Measurements from ENCODE around the gene GUCD1. TPM values are rescaled to one million over a fixed set of nuclear protein-coding genes. Genes with fewer than 3 reads are reported as not detected.
A peak's percentile ranks its signal among the peaks of the same experiment; 100 is the strongest.

The GUCD1 gene
- total RNA-seq, 2 donors from 2014 or later: 58.4 to 96.3 TPM

DNA sequence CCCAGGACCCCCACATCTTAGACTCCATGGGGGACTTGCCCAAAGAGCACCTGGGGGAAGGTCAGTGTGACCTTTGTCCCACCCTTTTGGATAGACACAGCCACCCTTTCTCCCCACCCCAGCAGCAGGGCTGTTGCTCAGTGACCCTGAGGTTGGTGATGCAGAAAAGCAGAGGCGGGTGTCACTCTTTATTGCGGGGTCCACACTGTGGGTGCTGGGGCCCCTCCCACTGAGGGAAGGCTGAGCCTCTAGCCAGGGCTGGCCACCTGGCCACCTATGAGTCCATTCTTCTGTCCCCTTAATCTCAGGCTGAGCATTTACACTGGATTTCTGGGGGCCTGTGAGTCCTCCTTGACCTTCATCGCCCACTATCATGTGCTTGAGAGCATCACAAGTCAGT, 30.5 kb upstream of the GUCD1 start:
- Mint-ChIP-seq H3K27ac (no peak overlapping the region), H3K36me3 (ENCODE audit: low read depth) (no peaks in the 10 kb centered on the region), H3K4me1 (no peaks in the 10 kb centered on the region), H3K4me3 (no peak overlapping the region), H3K27me3 (no peaks in the 10 kb centered on the region)
- DNase-seq (no peak), ATAC-seq (no peak)
- H3K9me3 ChIP-seq (ENCODE audit: control insufficient read depth, low read length, poor library complexity, severe bottlenecking): no peaks in the 10 kb centered on the region

DNA sequence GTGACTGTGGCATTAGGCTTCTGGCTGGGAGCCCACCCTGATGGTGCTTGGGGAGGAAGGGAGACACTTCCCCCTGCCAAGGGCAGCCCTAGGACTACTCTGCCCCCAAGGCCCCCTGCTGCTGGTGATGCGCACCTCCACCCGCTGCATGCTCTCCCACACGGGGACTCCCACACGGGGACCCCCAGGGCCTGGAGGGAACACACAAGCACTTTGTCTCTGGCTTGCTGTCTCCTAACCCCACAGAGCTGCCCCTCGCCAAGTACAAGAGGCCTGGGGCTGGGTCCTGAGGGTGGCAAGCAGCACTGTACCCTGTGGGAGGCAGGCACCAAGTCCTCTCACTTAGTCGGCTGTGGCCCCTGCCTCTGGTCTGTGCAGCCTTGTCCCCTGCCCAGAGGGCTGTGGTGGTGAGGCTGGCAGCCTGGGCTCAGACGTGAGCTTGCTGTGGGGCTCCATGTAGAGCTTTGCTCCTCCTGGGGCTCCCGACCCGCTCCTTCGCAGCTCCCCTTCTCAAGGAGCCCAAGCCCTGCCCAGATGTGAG, 30.0 kb upstream of the GUCD1 start:
- DNase-seq (no peak), ATAC-seq (no peak)
- H3K9me3 ChIP-seq (ENCODE audit: control insufficient read depth, low read length, poor library complexity, severe bottlenecking): no peaks in the 10 kb centered on the region
- no peak overlapping the region for H3K4me3 Mint-ChIP-seq
- no peaks in the 10 kb centered on the region for H3K36me3 Mint-ChIP-seq (ENCODE audit: low read depth)
- H3K4me1 Mint-ChIP-seq: no peaks in the 10 kb centered on the region
- H3K27ac Mint-ChIP-seq: no peak overlapping the region
- H3K27me3 Mint-ChIP-seq: no peaks in the 10 kb centered on the region

DNA sequence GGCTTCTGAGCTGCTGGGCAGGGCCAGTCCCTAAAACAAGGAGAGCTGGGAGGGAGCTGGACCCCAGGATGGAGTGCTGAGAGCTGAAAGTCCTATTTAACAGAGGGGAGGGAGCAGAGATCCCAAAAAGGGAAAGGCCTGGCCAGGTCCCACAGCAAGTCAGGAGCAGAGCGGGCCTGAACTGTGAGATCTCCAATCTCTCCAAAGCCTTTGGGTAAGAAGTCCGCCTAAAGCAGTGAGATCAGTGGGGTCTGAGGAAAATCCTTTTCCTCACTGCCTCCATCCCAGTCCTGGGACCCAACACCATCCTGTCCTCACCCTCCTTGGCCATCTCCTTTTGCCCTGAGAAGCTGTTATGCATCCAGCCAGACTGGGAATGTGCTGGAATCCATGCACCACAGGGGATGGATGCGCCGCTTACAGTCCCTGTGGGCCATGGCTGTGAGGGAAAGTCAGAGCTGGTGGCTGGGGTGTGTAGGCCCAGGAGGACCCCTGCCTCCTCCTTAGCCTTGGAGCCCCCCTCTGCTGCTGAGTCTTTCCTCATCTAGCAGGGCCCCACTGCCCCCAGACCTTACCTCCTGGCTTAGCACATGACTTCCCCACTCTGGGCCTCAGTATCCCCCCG, 29.3 kb upstream of the GUCD1 start:
- no peak overlapping the region for H3K27ac Mint-ChIP-seq
- no peak overlapping the region for H3K4me3 Mint-ChIP-seq
- no peaks in the 10 kb centered on the region for H3K9me3 ChIP-seq (ENCODE audit: control insufficient read depth, low read length, poor library complexity, severe bottlenecking)
- no peaks in the 10 kb centered on the region for H3K27me3 Mint-ChIP-seq
- no peak for DNase-seq
- H3K4me1 Mint-ChIP-seq: no peaks in the 10 kb centered on the region
- no peak for ATAC-seq
- no peaks in the 10 kb centered on the region for H3K36me3 Mint-ChIP-seq (ENCODE audit: low read depth)

DNA sequence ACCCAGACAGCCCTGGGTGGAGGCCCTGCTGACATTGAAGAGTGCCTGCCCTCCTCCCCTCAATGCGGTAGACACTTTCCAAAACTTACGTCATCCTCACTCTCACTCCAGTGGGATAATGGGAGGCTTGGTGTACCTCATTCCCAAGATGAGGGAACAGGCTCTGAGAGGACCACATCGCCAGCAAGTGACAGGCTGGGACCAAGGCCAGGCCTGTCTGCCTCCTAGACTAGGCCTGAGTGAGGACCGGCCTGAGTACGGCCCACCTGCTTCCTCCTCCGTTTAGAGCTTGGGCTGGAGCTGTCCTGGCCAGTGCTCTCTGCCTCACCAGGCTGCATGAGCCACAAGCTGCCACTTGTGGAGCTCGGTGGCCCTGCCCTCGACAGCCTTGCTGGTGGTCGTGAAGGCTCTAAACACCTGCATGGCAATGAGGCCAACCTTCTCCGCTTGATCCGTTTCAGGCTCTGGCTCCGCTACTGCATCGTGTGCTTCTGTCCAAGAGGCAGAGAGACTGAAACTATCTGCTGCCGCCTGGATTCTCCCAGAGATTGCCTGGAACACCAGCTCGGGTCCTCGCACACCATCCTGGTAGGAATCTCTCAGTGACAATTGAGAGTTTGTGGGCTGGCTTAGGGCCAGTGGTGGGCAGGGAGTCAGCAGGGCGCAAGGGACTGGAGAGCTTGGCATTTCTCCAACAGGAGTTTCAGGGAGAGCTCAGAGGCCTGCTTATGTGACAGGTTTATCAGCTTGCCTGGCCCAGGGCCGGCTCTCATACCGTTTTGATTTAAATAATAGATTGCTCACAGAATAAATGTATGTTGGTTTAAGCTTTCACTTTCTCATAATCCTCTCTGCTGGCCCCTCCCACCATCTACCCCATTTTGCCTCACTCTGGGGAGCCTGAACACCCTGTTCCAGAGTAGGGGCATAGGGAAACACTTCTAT, 28.6 kb upstream of the GUCD1 start:
- no peak overlapping the region for H3K27ac Mint-ChIP-seq
- H3K27me3 Mint-ChIP-seq: no peaks in the 10 kb centered on the region
- H3K36me3 Mint-ChIP-seq (ENCODE audit: low read depth): no peaks in the 10 kb centered on the region
- H3K4me3 Mint-ChIP-seq: no peak overlapping the region
- H3K9me3 ChIP-seq (ENCODE audit: control insufficient read depth, low read length, poor library complexity, severe bottlenecking): no peaks in the 10 kb centered on the region
- DNase-seq (no peak), ATAC-seq (no peak)
- H3K4me1 Mint-ChIP-seq: peaks cover 1% of the 10 kb centered on the region

DNA sequence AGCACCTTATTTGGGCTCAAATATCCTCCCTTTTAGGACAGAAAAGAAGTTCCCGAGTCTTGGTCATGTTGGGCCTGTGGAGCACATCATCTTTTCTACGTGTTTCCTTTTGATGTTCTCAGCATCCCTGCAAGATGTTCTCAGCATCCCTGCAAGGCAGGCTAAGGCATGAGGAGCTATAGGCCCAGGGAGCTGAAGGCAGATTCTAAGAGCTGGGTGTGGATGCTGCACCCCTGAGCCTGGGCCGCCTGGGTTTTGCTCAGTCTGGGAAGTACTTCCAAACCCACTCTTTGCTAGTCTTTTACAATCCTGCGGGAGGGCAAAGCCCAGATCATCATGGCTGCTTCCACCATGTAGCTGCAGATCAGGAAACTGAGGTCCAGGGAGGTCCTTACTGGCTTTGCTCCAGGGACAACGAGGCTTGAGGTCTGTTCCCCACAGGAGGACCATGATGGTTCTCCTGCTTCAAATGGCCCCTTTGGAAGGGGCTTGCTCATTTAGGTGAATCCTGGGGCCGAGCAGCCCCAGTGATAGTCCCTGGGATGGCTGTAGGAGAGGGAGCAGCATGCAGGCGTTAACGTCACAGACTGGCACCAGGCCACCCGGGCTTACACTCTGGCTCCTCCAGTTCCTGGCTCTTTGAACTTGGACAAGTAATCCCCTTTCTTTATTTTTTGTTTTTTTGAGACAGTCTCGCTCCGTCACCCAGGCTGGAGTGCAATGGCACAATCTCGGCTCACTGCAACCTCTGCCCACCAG, 27.3 kb upstream of the GUCD1 start:
- no peaks in the 10 kb centered on the region for H3K9me3 ChIP-seq (ENCODE audit: control insufficient read depth, low read length, poor library complexity, severe bottlenecking)
- Mint-ChIP-seq H3K36me3 (ENCODE audit: low read depth) (no peaks in the 10 kb centered on the region), H3K4me3 (no peak overlapping the region), H3K27ac (no peak overlapping the region), H3K4me1 (peaks cover 6% of the 10 kb centered on the region), H3K27me3 (no peaks in the 10 kb centered on the region)
- ATAC-seq: no peak
- no peak for DNase-seq

DNA sequence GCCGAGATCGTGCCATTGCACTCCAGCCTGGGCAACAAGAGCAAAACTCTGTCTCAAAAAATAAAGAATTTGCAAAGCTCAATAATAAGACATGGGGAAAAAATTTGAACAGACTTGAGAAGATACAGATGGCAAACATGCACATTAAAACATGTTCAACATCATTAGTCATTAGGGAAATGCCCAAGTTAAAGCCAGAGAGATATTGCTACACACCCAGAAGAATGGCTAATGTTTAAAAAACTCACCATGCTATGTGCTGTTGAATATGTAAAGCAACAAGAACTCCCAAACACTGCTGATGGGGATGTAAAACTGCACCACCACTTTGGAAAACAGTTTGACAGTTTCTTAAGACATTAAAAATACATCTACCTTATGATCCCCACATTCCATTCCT, 25.3 kb upstream of the GUCD1 start:
- DNase-seq (no peak), ATAC-seq (no peak)
- Mint-ChIP-seq H3K27me3 (no peaks in the 10 kb centered on the region), H3K27ac (no peak overlapping the region), H3K4me3 (peak overlapping the region; percentile 61), H3K4me1 (peaks cover 9% of the 10 kb centered on the region), H3K36me3 (ENCODE audit: low read depth) (peaks cover 3% of the 10 kb centered on the region)
- H3K9me3 ChIP-seq (ENCODE audit: control insufficient read depth, low read length, poor library complexity, severe bottlenecking): no peaks in the 10 kb centered on the region

DNA sequence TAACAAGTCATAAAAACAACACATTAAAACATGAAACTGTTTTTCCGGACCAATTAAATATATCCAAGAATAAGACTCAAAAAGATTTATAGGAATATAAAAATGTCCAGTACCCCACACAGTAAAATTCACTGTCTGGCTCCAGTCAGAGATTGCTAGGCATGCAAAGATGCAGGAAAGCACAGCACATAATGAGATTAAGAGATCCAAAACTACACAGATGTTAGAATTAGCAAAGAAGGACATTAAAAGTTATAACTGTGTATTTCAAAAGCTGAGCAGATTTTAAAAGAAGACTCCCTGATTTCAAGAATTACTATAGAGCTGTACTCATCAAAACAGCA, 24.3 kb upstream of the GUCD1 start:
- Mint-ChIP-seq H3K27me3 (no peaks in the 10 kb centered on the region), H3K36me3 (ENCODE audit: low read depth) (peaks cover 8% of the 10 kb centered on the region), H3K4me3 (no peak overlapping the region), H3K4me1 (peaks cover 11% of the 10 kb centered on the region), H3K27ac (peak overlapping the region; percentile 72)
- no peaks in the 10 kb centered on the region for H3K9me3 ChIP-seq (ENCODE audit: control insufficient read depth, low read length, poor library complexity, severe bottlenecking)
- no peak for ATAC-seq
- DNase-seq: no peak

DNA sequence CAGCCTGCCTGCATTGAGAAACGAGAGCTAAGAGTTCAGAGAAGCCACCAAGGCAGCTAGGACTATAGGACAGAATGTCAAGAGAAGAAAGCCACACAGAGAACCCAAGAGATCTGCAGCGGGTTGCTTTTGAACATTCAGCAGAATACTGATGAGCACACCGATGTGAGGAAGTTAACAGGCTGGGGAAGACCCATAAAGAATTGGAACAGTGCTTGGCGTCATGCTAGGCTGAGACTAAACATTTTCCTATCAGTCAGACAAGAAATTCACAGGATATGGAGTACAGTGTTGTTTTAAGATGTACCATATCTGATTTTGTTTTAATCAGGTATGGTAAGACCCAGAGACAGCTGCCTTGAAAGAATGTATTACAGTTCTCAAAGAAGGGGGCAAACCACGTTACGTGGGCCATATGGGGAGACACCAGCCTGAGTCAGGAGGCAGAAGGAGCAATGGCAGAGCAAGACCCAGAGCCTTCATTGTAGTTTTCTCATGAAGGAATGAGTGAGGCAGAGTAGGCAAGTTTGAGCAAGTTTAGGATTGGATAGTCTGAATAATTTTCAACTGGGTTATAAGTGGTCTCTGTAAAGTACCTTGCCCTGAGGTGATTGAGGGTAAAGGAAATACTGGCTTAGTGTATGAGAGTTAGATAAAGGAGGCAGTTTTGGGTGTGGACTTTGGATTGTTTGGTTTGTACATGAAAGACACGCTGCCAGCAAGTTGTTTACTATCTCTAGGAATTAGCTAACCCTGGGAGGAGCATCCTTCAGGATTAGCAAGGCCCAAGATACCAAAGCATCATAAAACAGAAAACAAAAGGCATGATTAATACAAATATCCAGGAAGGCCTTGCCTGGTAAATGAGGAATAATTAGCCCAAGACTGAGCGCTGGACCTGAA, 23.7 kb upstream of the GUCD1 start:
- ATAC-seq (no peak), DNase-seq (no peak)
- peak overlapping the region; percentile 72 for H3K27ac Mint-ChIP-seq
- peaks cover 8% of the 10 kb centered on the region for H3K36me3 Mint-ChIP-seq (ENCODE audit: low read depth)
- no peaks in the 10 kb centered on the region for H3K27me3 Mint-ChIP-seq
- no peaks in the 10 kb centered on the region for H3K9me3 ChIP-seq (ENCODE audit: control insufficient read depth, low read length, poor library complexity, severe bottlenecking)
- no peak overlapping the region for H3K4me3 Mint-ChIP-seq
- peaks cover 11% of the 10 kb centered on the region for H3K4me1 Mint-ChIP-seq

DNA sequence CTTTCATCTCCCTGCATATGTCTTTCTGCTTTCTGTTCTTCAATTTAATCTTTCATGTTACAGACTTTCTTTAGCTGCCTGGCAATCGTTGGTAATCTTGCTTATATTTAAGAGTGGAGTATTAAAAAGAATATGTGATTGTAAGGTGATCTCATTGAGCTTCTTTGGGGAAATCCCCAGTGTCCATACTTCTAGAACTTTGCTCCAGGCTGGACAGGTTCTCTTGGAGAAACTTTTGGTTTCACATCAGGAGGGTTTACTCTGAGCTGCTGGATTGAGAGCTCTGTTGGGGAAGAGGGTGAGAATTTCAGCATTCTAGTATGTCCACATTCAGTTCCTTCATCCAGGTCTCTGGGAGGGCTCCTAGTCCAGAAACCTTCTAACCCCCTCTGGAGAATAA, 21.8 kb upstream of the GUCD1 start:
- Mint-ChIP-seq H3K27me3 (no peaks in the 10 kb centered on the region), H3K27ac (peak overlapping the region; percentile 68), H3K4me3 (no peak overlapping the region), H3K4me1 (peaks cover 11% of the 10 kb centered on the region), H3K36me3 (ENCODE audit: low read depth) (peaks cover 10% of the 10 kb centered on the region)
- DNase-seq (no peak), ATAC-seq (no peak)
- no peaks in the 10 kb centered on the region for H3K9me3 ChIP-seq (ENCODE audit: control insufficient read depth, low read length, poor library complexity, severe bottlenecking)

DNA sequence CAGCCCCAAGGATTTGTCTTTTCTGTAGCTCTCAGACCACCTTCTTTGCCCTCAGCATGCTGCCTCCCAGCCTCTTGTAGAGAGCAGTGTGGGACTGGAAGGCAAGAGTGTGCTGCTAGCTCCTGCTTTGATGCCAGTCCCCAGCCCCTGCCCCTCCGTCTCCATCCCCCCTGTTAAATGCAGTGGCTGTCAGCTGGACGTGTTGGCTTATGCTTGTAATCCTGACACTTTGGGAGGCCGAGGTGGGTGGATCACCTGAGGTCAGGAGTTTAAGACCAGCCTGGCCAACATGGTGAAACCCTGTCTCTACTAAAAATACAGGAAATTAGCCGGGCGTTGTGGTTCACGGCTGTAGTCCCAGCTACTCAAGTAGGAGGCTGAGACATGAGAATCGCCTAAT, 16.3 kb upstream of the GUCD1 start:
- ATAC-seq (no peak), DNase-seq (no peak)
- peaks cover 7% of the 10 kb centered on the region for H3K36me3 Mint-ChIP-seq (ENCODE audit: low read depth)
- H3K27me3 Mint-ChIP-seq: no peaks in the 10 kb centered on the region
- peaks cover 4% of the 10 kb centered on the region for H3K4me1 Mint-ChIP-seq
- no peaks in the 10 kb centered on the region for H3K9me3 ChIP-seq (ENCODE audit: control insufficient read depth, low read length, poor library complexity, severe bottlenecking)
- H3K27ac Mint-ChIP-seq: no peak overlapping the region
- H3K4me3 Mint-ChIP-seq: no peak overlapping the region

DNA sequence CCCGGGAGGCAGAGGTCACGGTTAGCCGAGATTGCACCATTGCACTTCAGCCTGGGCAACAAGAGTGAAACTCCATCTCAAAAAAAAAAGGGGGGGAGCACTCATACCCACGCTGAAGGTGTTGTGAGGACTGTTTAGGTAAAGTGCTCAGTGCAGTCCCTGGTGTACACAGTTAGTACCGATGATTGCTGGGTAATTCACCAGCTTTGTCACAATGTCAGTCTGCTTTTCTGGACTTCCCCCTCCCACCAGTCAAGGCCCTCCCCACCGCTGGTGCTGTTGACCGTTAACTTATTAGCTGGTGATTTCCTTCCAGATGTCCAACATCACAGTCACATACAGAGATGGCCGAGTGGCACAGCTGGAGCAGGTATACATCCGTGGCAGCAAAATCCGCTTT, 12.7 kb upstream of the GUCD1 start:
- H3K9me3 ChIP-seq (ENCODE audit: control insufficient read depth, low read length, poor library complexity, severe bottlenecking): no peaks in the 10 kb centered on the region
- no peak for DNase-seq
- no peak overlapping the region for H3K4me3 Mint-ChIP-seq
- no peak for ATAC-seq
- no peak overlapping the region for H3K27ac Mint-ChIP-seq
- peaks cover 16% of the 10 kb centered on the region for H3K4me1 Mint-ChIP-seq
- H3K36me3 Mint-ChIP-seq (ENCODE audit: low read depth): peaks cover 2% of the 10 kb centered on the region
- no peaks in the 10 kb centered on the region for H3K27me3 Mint-ChIP-seq

DNA sequence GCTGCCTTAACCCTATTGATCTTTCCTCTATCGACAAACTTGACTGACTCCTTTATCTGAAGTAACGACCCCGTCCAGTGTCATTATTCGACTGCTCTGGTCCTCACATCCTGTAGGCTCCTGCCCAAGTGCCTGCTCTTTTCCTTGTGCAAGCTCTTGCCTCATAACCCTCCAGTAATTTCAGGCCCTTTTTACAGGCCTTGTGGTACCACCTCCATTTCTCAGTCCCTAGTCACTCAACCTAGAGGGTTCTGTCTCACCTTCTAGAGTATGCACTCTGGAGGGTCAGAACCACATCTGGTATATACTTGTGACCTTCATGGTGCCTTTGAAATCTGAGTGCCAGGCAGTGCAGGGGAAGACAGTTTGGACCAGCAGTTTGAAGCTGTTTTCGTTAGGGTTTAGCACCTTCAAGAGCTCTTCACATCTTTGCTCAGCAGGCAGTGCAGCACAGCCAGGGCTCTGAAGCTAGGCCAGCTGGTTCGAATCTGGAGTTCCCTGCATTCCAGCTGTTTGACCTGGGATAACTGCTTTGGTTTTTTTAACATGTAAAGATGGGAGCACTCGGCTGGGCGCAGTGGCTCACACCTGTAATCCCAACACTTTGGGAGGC, 12.1 kb upstream of the GUCD1 start:
- DNase-seq (no peak), ATAC-seq (no peak)
- Mint-ChIP-seq H3K4me1 (peaks cover 17% of the 10 kb centered on the region), H3K27me3 (no peaks in the 10 kb centered on the region), H3K27ac (no peak overlapping the region), H3K36me3 (ENCODE audit: low read depth) (peaks cover 2% of the 10 kb centered on the region), H3K4me3 (no peak overlapping the region)
- no peaks in the 10 kb centered on the region for H3K9me3 ChIP-seq (ENCODE audit: control insufficient read depth, low read length, poor library complexity, severe bottlenecking)

All from T-helper 17 cell (primary cell).